Skeletal muscle satellite cell (primary cell): Measurements from ENCODE around the gene SDHAF4.

Experiments used
- H3K27me3 ChIP-seq: 2 replicates; pipeline ENCODE4 v1.7.0; 2013; ENCODE audit warnings: low read length; ENCODE audit not compliant: control insufficient read depth, insufficient read depth
- H3K36me3 ChIP-seq: 2 replicates; pipeline ENCODE4 v1.7.0; 2013; ENCODE audit warnings: mild to moderate bottlenecking, control low read depth, low read length; ENCODE audit not compliant: insufficient read depth
- H3K4me1 ChIP-seq: 2 replicates; pipeline ENCODE4 v1.7.0; 2013; ENCODE audit warnings: low read length; ENCODE audit not compliant: control insufficient read depth, insufficient read depth
- H3K4me2 ChIP-seq: 2 replicates; pipeline ENCODE4 v1.7.0; 2013; ENCODE audit warnings: mild to moderate bottlenecking, low read length
- H3K4me3 ChIP-seq: 2 replicates; pipeline ENCODE4 v1.7.0; 2013; ENCODE audit warnings: low read length
- H3K9ac ChIP-seq: 2 replicates; pipeline ENCODE4 v1.7.0; 2013; ENCODE audit warnings: mild to moderate bottlenecking, low read depth, low read length, moderate library complexity
- H3K9me3 ChIP-seq: replicated peaks from 2 replicates; pipeline ENCODE4 v1.7.0; 2013; ENCODE audit warnings: mild to moderate bottlenecking, control low read depth, low read length

Gene SDHAF4

DNA sequence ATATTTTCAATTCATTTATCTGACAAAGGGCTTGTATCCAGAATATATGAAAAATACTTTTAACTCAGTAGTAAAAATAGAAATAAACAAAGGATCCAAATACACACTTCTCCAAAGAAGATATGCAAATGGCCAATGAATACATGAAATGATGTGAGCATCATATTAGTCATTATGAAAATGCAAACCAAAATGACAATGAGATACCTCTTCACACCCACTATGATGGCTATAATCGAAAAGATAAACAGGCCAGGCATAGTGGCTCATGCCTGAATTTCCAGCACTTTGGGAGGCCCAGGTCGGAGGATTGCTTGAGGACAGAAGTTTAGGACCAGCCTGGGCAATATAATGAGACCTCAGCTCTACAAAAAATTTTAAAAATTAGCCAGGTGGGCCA lies 67.1 kb downstream of the SDHAF4 start:
- H3K4me2 ChIP-seq: no peak overlapping the region
- H3K4me1 ChIP-seq: no peaks in the 10 kb centered on the region
- H3K36me3 ChIP-seq: no peaks in the 10 kb centered on the region
- no peaks in the 10 kb centered on the region for H3K9me3 ChIP-seq
- H3K4me3 ChIP-seq: no peak overlapping the region
- no peak overlapping the region for H3K9ac ChIP-seq
- H3K27me3 ChIP-seq: peaks cover under 1% of the 10 kb centered on the region

DNA sequence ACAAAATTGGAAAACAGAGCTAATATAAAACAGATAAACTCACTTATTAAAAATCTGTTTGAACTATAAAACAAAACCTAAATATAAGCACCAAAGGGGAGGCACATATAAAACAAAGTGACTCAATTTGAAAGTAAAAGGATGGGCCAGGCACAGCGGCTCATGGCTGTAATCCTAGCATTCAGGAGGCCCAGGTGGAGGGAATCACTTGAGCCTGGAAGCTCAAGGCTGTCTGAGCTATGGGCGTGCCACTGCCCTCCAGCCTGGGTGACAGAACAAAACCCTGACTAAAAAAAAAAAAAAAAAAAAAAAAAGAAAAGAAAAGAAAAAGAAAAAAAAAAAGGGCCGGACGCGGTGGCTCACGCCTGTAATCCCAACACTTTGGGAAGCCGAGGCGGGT lies 69.9 kb downstream of the SDHAF4 start:
- H3K4me1 ChIP-seq: no peaks in the 10 kb centered on the region
- H3K36me3 ChIP-seq: no peaks in the 10 kb centered on the region
- H3K4me2 ChIP-seq: no peak overlapping the region
- H3K27me3 ChIP-seq: peaks cover 5% of the 10 kb centered on the region
- H3K9me3 ChIP-seq: no peaks in the 10 kb centered on the region
- no peak overlapping the region for H3K4me3 ChIP-seq
- no peak overlapping the region for H3K9ac ChIP-seq

DNA sequence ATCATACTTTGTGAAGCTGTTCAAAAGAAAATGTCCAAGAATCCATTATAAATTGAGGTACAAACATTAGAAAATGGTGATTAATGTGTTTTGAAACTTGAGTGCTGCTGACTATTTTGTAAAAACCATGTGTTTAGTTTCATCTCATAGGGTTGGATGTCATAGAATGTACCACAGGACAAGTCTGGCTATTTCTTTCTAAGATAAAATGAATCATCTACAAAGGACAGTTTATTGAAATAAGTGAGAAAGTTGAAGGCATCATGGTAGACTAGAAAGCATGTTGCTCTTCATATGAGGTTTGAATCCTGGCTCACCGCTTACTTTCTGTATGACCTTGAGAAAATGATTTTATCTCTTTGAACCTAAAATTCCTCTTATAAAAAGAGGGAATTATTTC lies 71.7 kb downstream of the SDHAF4 start:
- H3K9ac ChIP-seq: no peak overlapping the region
- H3K4me3 ChIP-seq: no peak overlapping the region
- no peak overlapping the region for H3K4me2 ChIP-seq
- no peaks in the 10 kb centered on the region for H3K36me3 ChIP-seq
- H3K27me3 ChIP-seq: peaks cover 7% of the 10 kb centered on the region
- no peaks in the 10 kb centered on the region for H3K4me1 ChIP-seq
- no peaks in the 10 kb centered on the region for H3K9me3 ChIP-seq
